ENCODE results near the gene NQO2.

NQO2 gene

DNA sequence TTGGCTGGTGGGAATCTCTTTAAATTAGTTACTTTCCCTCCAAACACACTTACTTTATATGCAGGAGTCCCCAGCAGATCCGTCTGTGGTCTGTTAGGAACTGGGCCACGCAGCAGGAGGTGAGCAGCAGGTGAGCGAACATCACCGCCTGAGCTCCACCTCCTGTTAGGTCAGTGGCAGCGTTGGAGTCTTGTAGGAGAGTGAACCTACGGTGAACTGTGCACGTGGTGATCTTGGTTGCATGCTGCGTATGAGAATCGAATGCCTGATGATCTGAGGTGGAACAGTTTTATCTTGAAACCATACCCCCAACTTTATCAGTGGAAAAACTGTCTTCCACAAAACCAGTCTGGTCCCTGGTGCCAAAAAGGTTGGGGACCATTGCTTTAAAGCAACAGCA, 33.3 kb upstream of the NQO2 start:
- no peak overlapping the region for H3K4me3 ChIP-seq (ENCODE audit: low read depth, low read length)
- no peak for DNase-seq (ENCODE audit: low read depth, low spot score)
- TF ChIP-seq, protein P1, sequence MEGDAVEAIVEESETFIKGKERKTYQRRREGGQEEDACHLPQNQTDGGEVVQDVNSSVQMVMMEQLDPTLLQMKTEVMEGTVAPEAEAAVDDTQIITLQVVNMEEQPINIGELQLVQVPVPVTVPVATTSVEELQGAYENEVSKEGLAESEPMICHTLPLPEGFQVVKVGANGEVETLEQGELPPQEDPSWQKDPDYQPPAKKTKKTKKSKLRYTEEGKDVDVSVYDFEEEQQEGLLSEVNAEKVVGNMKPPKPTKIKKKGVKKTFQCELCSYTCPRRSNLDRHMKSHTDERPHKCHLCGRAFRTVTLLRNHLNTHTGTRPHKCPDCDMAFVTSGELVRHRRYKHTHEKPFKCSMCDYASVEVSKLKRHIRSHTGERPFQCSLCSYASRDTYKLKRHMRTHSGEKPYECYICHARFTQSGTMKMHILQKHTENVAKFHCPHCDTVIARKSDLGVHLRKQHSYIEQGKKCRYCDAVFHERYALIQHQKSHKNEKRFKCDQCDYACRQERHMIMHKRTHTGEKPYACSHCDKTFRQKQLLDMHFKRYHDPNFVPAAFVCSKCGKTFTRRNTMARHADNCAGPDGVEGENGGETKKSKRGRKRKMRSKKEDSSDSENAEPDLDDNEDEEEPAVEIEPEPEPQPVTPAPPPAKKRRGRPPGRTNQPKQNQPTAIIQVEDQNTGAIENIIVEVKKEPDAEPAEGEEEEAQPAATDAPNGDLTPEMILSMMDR (IDR thresholded peaks at IDR 0.05; ENCODE audit: insufficient read depth, low read length, missing control alignments) = no peak
- POLR2A ChIA-PET = no interaction called here
- CTCF ChIA-PET = interaction anchor here (1.2 to 5.6 kb wide), 4 partner anchors 8 to 22 kb away, joined by 4 to 61 read pairs (median 6); no protein-coding TSS in a partner anchor

DNA sequence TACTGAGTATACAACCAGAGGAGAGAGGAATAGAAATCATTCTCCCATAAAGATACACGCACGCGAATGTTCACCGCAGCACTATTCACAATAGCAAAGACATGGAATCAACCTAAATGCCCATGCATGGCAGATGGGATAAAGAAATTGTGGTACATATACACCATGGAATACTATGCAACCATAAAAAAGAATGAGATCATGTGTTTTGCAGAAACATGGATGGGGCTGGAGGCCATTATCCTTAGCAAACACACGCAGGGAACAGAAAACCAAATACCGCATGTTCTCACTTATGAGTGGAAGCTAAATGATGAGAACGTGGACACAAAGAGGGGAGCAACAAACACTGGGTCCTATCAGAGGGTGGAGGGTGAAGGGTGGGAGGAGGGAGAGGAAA, 31.8 kb upstream of the NQO2 start:
- H3K4me3 ChIP-seq (ENCODE audit: low read depth, low read length) = no peak overlapping the region
- CTCF ChIA-PET = interaction anchor here (1.3 to 5.6 kb wide), 2 partner anchors 16 to 21 kb away, joined by 4 to 61 read pairs; no protein-coding TSS in a partner anchor
- POLR2A ChIA-PET = no interaction called here
- DNase-seq (ENCODE audit: low read depth, low spot score) = no peak
- TF ChIP-seq, protein P1 (IDR thresholded peaks at IDR 0.05; ENCODE audit: insufficient read depth, low read length, missing control alignments) = no peak

DNA sequence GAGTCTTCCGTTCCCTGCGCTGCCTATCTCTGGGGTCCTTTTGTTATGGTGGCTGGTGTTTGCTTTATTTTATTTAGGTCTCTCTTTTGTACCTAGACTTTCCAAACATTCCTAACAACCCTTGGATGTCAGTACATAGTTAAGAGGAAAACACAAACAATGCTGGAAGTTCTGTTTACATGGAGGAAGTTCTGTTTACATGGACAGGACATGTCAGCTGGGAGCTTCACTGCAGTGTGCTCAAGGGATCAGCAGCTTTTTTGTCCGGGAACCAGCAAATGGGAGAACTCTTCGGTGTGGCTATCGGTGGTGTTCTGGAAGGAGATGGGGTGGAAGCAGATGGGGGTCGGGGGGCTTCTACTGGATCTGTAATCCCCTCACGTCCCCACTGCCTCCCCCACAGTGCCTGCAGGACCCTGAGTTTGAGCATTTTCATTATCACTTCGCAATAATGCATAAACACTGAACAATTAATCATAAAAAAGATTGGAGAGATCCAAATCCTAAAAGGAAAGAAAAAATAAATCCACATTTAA, 31.0 kb upstream of the NQO2 start:
- ChIA-PET CTCF (interaction anchor here (1.0 to 5.6 kb wide), 4 partner anchors 14 to 20 kb away, joined by 3 to 61 read pairs (median 4); no protein-coding TSS in a partner anchor), POLR2A (no interaction called here)
- H3K4me3 ChIP-seq (ENCODE audit: low read depth, low read length) = no peak overlapping the region; the same call in 1 of the 2 replicates
- DNase-seq (ENCODE audit: low read depth, low spot score) = no peak
- TF ChIP-seq, protein P1 (IDR thresholded peaks at IDR 0.05; ENCODE audit: insufficient read depth, low read length, missing control alignments) = no peak

DNA sequence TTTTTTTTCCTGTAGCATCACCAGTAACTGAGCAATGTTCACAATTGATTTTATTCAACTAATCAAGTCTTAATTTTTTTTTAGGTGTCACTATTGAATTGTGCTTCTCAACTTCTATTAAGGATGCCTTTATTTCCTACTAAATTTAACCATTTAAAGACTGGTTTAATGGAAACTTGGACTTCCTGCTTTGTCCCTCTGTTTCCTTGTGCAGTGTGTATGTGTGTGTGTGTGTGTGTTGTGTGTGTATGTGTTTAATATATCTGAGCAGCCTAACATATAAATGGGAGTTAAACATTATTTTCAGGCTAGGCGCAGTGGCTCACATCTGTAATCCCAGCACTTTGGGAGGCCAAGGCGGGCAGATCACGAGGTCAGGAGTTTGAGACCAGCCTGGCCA, 30.1 kb upstream of the NQO2 start:
- no peak overlapping the region for H3K4me3 ChIP-seq (ENCODE audit: low read depth, low read length)
- DNase-seq (ENCODE audit: low read depth, low spot score) = no peak
- TF ChIP-seq, protein P1 (IDR thresholded peaks at IDR 0.05; ENCODE audit: insufficient read depth, low read length, missing control alignments) = no peak
- ChIA-PET POLR2A (no interaction called here), CTCF (interaction anchor here (1.0 to 5.6 kb wide), 3 partner anchors 15 to 18 kb away, joined by 3 to 61 read pairs (median 3); no protein-coding TSS in a partner anchor)

DNA sequence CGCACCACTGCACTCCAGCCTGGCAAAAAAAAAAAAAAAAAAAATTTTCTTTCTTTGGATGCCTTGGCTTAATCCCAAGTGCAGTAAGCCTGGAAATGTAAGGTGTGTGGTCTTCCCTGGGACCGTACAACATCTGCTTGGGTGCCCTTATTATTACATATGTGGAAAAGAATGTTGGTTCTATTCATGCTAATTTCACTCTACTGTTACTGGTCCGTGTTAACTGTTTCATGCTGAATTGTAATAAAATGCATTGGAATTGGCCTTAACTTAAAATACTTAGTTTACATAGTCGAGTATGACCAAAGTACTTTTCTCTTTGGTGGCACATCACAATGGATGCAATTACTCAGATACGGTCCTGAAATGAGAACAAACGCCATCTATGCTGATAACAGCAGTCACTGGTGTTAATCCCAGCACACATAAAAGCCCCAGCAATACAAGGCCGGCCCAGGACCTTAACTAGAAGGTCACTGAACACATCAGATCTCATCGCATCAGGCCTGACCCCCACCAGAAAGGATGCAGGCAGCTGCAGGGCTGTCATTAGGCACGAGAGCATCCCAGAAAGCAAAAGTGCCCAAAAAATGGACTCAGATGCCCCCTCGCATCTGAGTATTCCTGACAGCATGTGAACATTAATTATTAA, 29.5 kb upstream of the NQO2 start:
- CTCF ChIA-PET = no interaction called here
- peak overlapping the region; percentile 65 for H3K4me3 ChIP-seq (ENCODE audit: low read depth, low read length)
- TF ChIP-seq, protein P1 (IDR thresholded peaks at IDR 0.05; ENCODE audit: insufficient read depth, low read length, missing control alignments) = no peak
- POLR2A ChIA-PET = no interaction called here
- no peak for DNase-seq (ENCODE audit: low read depth, low spot score)

DNA sequence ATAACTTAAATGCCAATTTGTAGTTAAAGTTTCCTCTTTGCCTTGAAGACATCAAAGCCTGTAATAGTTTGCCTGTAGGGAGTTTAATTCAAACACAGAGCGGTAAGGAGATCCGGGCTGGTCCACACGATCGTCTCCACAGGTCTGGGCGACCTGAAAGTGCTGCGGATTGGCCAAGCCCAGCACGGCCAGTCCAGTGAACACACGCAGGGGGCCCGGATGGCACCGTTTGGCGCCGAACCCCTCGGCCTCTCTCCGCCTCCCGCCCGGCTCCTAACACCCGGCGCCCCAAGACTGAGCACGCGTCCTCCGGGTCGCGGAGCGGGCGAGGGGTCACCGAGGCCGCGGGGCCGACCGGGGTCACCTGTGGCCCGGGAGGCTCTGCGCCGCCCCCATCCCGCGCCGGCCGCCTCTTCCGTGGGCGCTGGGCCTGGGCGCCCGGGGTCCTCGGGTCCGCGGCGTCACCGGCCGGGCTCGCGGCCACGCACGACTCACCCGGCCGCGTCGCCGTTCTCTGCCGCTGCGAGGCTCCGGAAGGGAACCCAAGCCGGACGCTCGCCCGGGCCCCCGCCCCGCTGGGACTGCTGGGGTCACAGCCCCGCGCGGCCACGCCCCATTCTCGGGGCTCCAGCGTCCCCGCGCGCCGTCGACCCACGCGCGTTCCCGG, 28.8 kb upstream of the NQO2 start:
- POLR2A ChIA-PET = interaction anchor here (1.0 to 1.6 kb wide), 3 partner anchors 16 to 18 kb away, joined by 3 to 14 read pairs (median 3); no protein-coding TSS in a partner anchor
- TF ChIP-seq, protein P1 (IDR thresholded peaks at IDR 0.05; ENCODE audit: insufficient read depth, low read length, missing control alignments) = no peak
- no peak for DNase-seq (ENCODE audit: low read depth, low spot score)
- H3K4me3 ChIP-seq (ENCODE audit: low read depth, low read length) = peak overlapping the region; percentile 65
- CTCF ChIA-PET = interaction anchor here (0.9 kb wide), 1 partner anchor 19 kb away, joined by 4 read pairs; no protein-coding TSS in a partner anchor
